Glutamatergic neuron (in vitro differentiated cells): ENCODE measurements around the gene EPHA4. TPM values are rescaled to one million over a fixed set of nuclear protein-coding genes. Genes with fewer than 3 reads are reported as not detected.

Source experiments
- DNase-seq: peaks from one replicate; pipeline ENCODE4 v3.0.0; 2022
- H3K27ac Mint-ChIP-seq: one replicate; pipeline ENCODE4 v1.8.0; 2020; ENCODE audit warnings: mild to moderate bottlenecking, mixed read lengths, inconsistent platforms; ENCODE audit not compliant: unreplicated experiment
- H3K27me3 Mint-ChIP-seq: one replicate; pipeline ENCODE4 v1.8.0; 2020; ENCODE audit warnings: mild to moderate bottlenecking, moderate library complexity, mixed read lengths, inconsistent platforms; ENCODE audit not compliant: unreplicated experiment
- H3K36me3 Mint-ChIP-seq: one replicate; pipeline ENCODE4 v1.8.0; 2020; ENCODE audit warnings: mild to moderate bottlenecking, mixed read lengths, inconsistent platforms; ENCODE audit not compliant: unreplicated experiment
- H3K4me1 Mint-ChIP-seq: one replicate; pipeline ENCODE4 v1.8.0; 2020; ENCODE audit warnings: mild to moderate bottlenecking, low read depth, mixed read lengths, inconsistent platforms; ENCODE audit not compliant: unreplicated experiment
- H3K4me3 Mint-ChIP-seq: one replicate; pipeline ENCODE4 v1.8.0; 2020; ENCODE audit warnings: mild to moderate bottlenecking, mixed read lengths, inconsistent platforms; ENCODE audit not compliant: unreplicated experiment
- H3K9me3 Mint-ChIP-seq: one replicate; pipeline ENCODE4 v1.8.0; 2020; ENCODE audit warnings: mild to moderate bottlenecking, moderate library complexity, mixed read lengths, inconsistent platforms; ENCODE audit not compliant: unreplicated experiment
- CTCF ChIP-seq: fragments of 200-600 bp; sonication (generic); IDR thresholded peaks from one replicate; pipeline ENCODE4 v1.5.0; 2021; ENCODE audit not compliant: partially characterized antibody, unreplicated experiment
- total RNA-seq: library from RNA; stranded (reverse); fragmentation: NEBNext Ultra II Directional; extraction: Animal tissue kit (Norgen Biotek cat#: 25700); gene quantifications from one replicate; pipeline ENCODE4 v1.2.1, GENCODE V29; 2021; ENCODE audit not compliant: unreplicated experiment

EPHA4 gene
- total RNA-seq, 1 donor from 2014 or later: 57.2 TPM

- Mint-ChIP-seq H3K27ac (peak overlapping the region; percentile 65), H3K36me3 (peaks cover 5% of the 10 kb centered on the region), H3K4me1 (peaks cover 36% of the 10 kb centered on the region), H3K9me3 (peaks cover 8% of the 10 kb centered on the region), H3K4me3 (peak overlapping the region; percentile 98), H3K27me3 (peaks cover 10% of the 10 kb centered on the region)
- peak; percentile 57 for DNase-seq
- no peak for TF ChIP-seq CTCF
These were observed 1.7 kb downstream of the EPHA4 start for GRCh38 chr2:221570321-221570935.

GRCh38 chr2:221569871-221570270, 2.2 kb downstream of the EPHA4 start:
- Mint-ChIP-seq H3K4me3 (peak overlapping the region; percentile 98), H3K4me1 (peaks cover 38% of the 10 kb centered on the region), H3K27ac (no peak overlapping the region), H3K27me3 (peaks cover 10% of the 10 kb centered on the region), H3K36me3 (peaks cover 5% of the 10 kb centered on the region), H3K9me3 (peaks cover 8% of the 10 kb centered on the region)
- DNase-seq: peak; percentile 38
- no peak for TF ChIP-seq CTCF

- H3K4me1 Mint-ChIP-seq: peaks cover 34% of the 10 kb centered on the region
- DNase-seq: no peak
- TF ChIP-seq CTCF: no peak
- peaks cover 8% of the 10 kb centered on the region for H3K9me3 Mint-ChIP-seq
- H3K4me3 Mint-ChIP-seq: peak overlapping the region; percentile 98
- H3K27me3 Mint-ChIP-seq: peaks cover 10% of the 10 kb centered on the region
- H3K36me3 Mint-ChIP-seq: peaks cover 5% of the 10 kb centered on the region
- H3K27ac Mint-ChIP-seq: no peak overlapping the region
These were observed 2.7 kb downstream of the EPHA4 start for GRCh38 chr2:221569425-221569845.

- H3K27me3 Mint-ChIP-seq: peaks cover 10% of the 10 kb centered on the region
- H3K27ac Mint-ChIP-seq: no peak overlapping the region
- H3K4me3 Mint-ChIP-seq: peak overlapping the region; percentile 98
- DNase-seq: no peak
- H3K9me3 Mint-ChIP-seq: peaks cover 8% of the 10 kb centered on the region
- TF ChIP-seq CTCF: no peak
- peaks cover 40% of the 10 kb centered on the region for H3K4me1 Mint-ChIP-seq
- peaks cover 5% of the 10 kb centered on the region for H3K36me3 Mint-ChIP-seq
These were observed 3.8 kb downstream of the EPHA4 start for GRCh38 chr2:221568299-221568698.

- peaks cover 8% of the 10 kb centered on the region for H3K9me3 Mint-ChIP-seq
- H3K4me3 Mint-ChIP-seq: peak overlapping the region; percentile 5
- H3K27me3 Mint-ChIP-seq: peaks cover 10% of the 10 kb centered on the region
- H3K36me3 Mint-ChIP-seq: peaks cover 5% of the 10 kb centered on the region
- no peak for TF ChIP-seq CTCF
- DNase-seq: no peak
- peaks cover 45% of the 10 kb centered on the region for H3K4me1 Mint-ChIP-seq
- H3K27ac Mint-ChIP-seq: no peak overlapping the region
These were observed 4.3 kb downstream of the EPHA4 start for GRCh38 chr2:221567809-221568208.
